OCI-LY7 (cell line): ENCODE measurements around the gene PSMD13. TPM values are rescaled to one million over a fixed set of nuclear protein-coding genes. Genes with fewer than 3 reads are reported as not detected.
"Not testable (repeated sequence)": the region's sequence is repeated elsewhere in the genome, so short reads cannot be mapped to it uniquely, and the experiment has no call there.

Experiments
- BruUV-seq: library from RNA; stranded (reverse); fragments of 400-500 nt; replicated peaks from 2 replicates; lab custom pipeline; 2021; lab: Mats Ljungman, UMichigan
- CTCF ChIA-PET: fragments of 300-600 bp; sonication (Branson Sonifier 250); formaldehyde crosslinking; loops from one replicate; lab custom pipeline; 2022; ENCODE audit warnings: antibody characterized with exemption; ENCODE audit not compliant: unreplicated experiment; lab: Charles Lee
- POLR2A ChIA-PET: fragments of 300-600 bp; sonication (Branson Sonifier 250); formaldehyde crosslinking; loops from one replicate; lab custom pipeline; 2022; ENCODE audit warnings: antibody characterized with exemption; lab: Charles Lee
- DNase-seq: peaks from one replicate; pipeline ENCODE4 v3.0.0-alpha.2; 2015; ENCODE audit warnings: low spot score
- H2AFZ ChIP-seq: fragments of 200-600 bp; sonication (generic), shearing (Covaris generic); 2 replicates; pipeline ENCODE4 v1.6.1; 2014; ENCODE audit warnings: mild to moderate bottlenecking, antibody characterized with exemption, low read length, moderate library complexity
- H3K27ac ChIP-seq: fragments of 200-600 bp; sonication (generic); 2 replicates; pipeline ENCODE4 v1.5.1; 2014; ENCODE audit warnings: mixed run types, low read depth, mild to moderate bottlenecking, moderate library complexity, low read length, inconsistent platforms; ENCODE audit not compliant: poor library complexity, severe bottlenecking
- H3K36me3 ChIP-seq: fragments of 200-600 bp; sonication (generic); 2 replicates; pipeline ENCODE4 v1.6.1; 2014; ENCODE audit warnings: mild to moderate bottlenecking, antibody characterized with exemption, low read length, moderate library complexity, mixed read lengths; ENCODE audit not compliant: insufficient read depth
- H3K4me1 ChIP-seq: fragments of 200-600 bp; sonication (generic); 2 replicates; pipeline ENCODE4 v1.5.1; 2014; ENCODE audit warnings: mild to moderate bottlenecking, low read length; ENCODE audit not compliant: insufficient read depth, poor library complexity, severe bottlenecking
- H3K4me2 ChIP-seq: fragments of 200-600 bp; sonication (generic); 2 replicates; pipeline ENCODE4 v1.6.1; 2014; ENCODE audit warnings: mild to moderate bottlenecking, low read length
- H3K4me3 ChIP-seq: fragments of 200-600 bp; sonication (generic); 2 replicates; pipeline ENCODE4 v1.5.1; 2014; ENCODE audit warnings: mild to moderate bottlenecking, low read depth, low read length; ENCODE audit not compliant: poor library complexity, severe bottlenecking
- H3K79me2 ChIP-seq: fragments of 200-600 bp; sonication (generic); 2 replicates; pipeline ENCODE4 v1.6.1; 2016; ENCODE audit warnings: low read depth, mild to moderate bottlenecking, low read length, moderate library complexity, mixed read lengths; ENCODE audit not compliant: insufficient read depth
- H3K9me2 ChIP-seq: fragments of 200-600 bp; sonication (generic); 2 replicates; pipeline ENCODE4 v1.6.1; 2016; ENCODE audit warnings: mild to moderate bottlenecking, low read length, mixed read lengths; ENCODE audit not compliant: insufficient read depth
- H3K9me3 ChIP-seq: fragments of 200-600 bp; sonication (generic); 2 replicates; pipeline ENCODE4 v1.6.1; 2014; ENCODE audit warnings: mild to moderate bottlenecking, mixed run types, low read length, mixed read lengths
- H4K20me1 ChIP-seq: fragments of 200-600 bp; sonication (generic); 2 replicates; pipeline ENCODE4 v1.6.1; 2014; ENCODE audit warnings: mild to moderate bottlenecking, antibody characterized with exemption, low read length, moderate library complexity, mixed read lengths; ENCODE audit not compliant: insufficient read depth
- EZH2phosphoT487 ChIP-seq: fragments of 200-600 bp; sonication (generic); IDR thresholded peaks from 2 replicates; pipeline ENCODE4 v1.6.1; 2018; ENCODE audit warnings: low read depth, borderline replicate concordance, mild to moderate bottlenecking, mixed run types, antibody characterized with exemption, low read length, moderate library complexity, mixed read lengths
- intact Hi-C: fragments of 100-400 bp; cut with micrococcal nuclease; formaldehyde crosslinking; loops from one replicate; pipeline ENCODE4 v1.10.0; 2022; ENCODE audit not compliant: unreplicated experiment
- total RNA-seq, 2 experiments: library from RNA; depleted of rRNA in 1 of 2; stranded (reverse); fragments of >200 nt in 1 of 2; shearing (Covaris generic) in 1 of 2; gene quantifications; 2 replicates each; pipeline ENCODE4 v1.2.3, GENCODE V29; 2014 to 2022
- TF ChIP-seq, protein P1 (sequence below): fragments of 200-600 bp; sonication (generic); conservative IDR thresholded peaks from 2 replicates; pipeline ENCODE4 v1.5.1; 2014; ENCODE audit warnings: mild to moderate bottlenecking, antibody characterized with exemption, low read length, moderate library complexity, mixed read lengths

The PSMD13 gene
- total RNA-seq, 2 experiments from 2014 or later = 146 to 154 TPM

DNA sequence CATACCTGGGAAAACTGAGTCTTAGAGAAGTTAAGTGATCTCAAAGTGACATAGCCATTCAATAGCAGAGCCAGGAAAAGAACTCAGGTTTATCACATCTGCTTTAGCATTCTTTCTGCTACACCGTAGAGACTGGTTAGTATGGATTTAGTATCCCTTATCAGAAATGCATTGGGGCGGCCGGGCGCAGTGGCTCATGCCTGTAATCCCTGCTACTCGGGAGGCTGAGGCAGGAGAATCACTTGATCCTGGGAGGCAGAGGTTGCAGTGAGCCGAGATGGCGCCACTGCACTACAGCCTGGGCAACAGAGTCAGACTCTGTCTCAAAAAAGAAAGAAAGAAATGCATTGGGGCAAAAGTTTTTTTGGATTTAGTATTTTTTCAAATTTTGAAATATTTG is 1.6 kb downstream of the PSMD13 start:
- H3K27ac ChIP-seq, DNase-seq, BruUV-seq, H3K9me2 ChIP-seq, H3K9me3 ChIP-seq, H2AFZ ChIP-seq, CTCF ChIA-PET, intact Hi-C loops: not testable (repeated sequence)
- TF ChIP-seq, protein P1, sequence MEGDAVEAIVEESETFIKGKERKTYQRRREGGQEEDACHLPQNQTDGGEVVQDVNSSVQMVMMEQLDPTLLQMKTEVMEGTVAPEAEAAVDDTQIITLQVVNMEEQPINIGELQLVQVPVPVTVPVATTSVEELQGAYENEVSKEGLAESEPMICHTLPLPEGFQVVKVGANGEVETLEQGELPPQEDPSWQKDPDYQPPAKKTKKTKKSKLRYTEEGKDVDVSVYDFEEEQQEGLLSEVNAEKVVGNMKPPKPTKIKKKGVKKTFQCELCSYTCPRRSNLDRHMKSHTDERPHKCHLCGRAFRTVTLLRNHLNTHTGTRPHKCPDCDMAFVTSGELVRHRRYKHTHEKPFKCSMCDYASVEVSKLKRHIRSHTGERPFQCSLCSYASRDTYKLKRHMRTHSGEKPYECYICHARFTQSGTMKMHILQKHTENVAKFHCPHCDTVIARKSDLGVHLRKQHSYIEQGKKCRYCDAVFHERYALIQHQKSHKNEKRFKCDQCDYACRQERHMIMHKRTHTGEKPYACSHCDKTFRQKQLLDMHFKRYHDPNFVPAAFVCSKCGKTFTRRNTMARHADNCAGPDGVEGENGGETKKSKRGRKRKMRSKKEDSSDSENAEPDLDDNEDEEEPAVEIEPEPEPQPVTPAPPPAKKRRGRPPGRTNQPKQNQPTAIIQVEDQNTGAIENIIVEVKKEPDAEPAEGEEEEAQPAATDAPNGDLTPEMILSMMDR = peak; percentile 27; the same call in 1 of the 2 replicates
- H3K79me2 ChIP-seq = peaks cover 32% of the 10 kb centered on the region
- H3K4me3 ChIP-seq = peak overlapping the region; percentile 99
- POLR2A ChIA-PET = interaction anchor here (0.8 to 2.3 kb wide), 3 partner anchors 17 to 31 kb away, joined by 3 to 9 read pairs (median 8); partner anchors contain the start of genes BET1L and RIC8A
- peaks cover 10% of the 10 kb centered on the region; the same call in 1 of the 2 replicates for H4K20me1 ChIP-seq
- H3K4me1 ChIP-seq = peaks cover 19% of the 10 kb centered on the region
- peak overlapping the region; percentile 92 for H3K4me2 ChIP-seq
- H3K36me3 ChIP-seq = peaks cover 42% of the 10 kb centered on the region

DNA sequence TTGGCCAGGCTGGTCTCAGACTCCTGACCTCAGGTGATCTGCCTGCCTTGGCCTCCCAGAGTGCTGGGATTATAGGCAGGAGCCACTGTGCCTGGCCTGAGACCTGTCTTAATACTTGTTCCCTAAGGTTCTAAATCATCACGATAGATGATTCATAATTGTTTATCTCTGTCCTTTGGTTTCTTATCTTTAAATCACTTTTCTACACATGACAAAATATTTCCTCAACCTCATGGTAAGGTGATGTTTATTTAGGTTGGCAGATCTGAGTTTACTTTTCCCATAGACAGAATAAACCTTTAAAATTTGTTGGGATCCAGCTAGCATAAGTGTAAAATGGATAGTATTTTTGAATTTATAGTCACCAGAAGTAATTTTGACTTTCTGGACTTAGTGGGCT is 3.5 kb downstream of the PSMD13 start:
- no TSS peak for BruUV-seq
- H3K36me3 ChIP-seq = peaks cover 62% of the 10 kb centered on the region
- POLR2A ChIA-PET = no interaction called here

DNA sequence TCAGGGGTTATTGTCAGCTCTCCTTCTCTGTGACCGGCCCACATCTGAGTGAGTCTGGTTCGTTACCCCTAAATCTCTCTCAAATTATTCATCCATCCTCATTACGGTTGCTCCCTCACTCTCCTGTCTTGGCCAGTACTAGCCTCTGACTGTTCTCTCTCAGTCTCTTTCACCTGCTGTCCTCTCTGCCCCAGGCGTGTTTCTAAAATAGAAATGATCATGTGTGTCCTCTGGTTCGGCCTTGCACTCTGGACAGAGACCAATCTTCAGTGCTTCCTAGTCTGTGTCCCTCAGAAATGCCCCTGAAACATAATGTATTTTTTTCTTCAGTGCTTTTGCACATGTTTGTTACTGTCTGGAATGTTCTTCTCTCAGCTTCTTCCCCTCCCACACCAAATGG is 4.9 kb downstream of the PSMD13 start:
- BruUV-seq = no TSS peak
- Histone ChIP-seq H4K20me1 (peaks cover 10% of the 10 kb centered on the region; the same call in 1 of the 2 replicates), H3K9me2 (no peaks in the 10 kb centered on the region), H3K9me3 (no peaks in the 10 kb centered on the region), H3K4me2 (no peak overlapping the region), H2AFZ (no peak overlapping the region), H3K79me2 (peaks cover 32% of the 10 kb centered on the region), H3K4me3 (no peak overlapping the region), H3K36me3 (peaks cover 75% of the 10 kb centered on the region), H3K27ac (no peak overlapping the region), H3K4me1 (peaks cover 14% of the 10 kb centered on the region)
- intact Hi-C loops = no loop called here
- POLR2A ChIA-PET = interaction anchor here (0.5 to 1.1 kb wide), 4 partner anchors 8 to 99 kb away, joined by 3 to 5 read pairs (median 4); no protein-coding TSS in a partner anchor
- DNase-seq = no peak
- CTCF ChIA-PET = no interaction called here
- no peak for TF ChIP-seq EZH2phosphoT487
- TF ChIP-seq, protein P1 = no peak

More for the DNA sequence above, 3.5 kb downstream of the PSMD13 start:
- Histone ChIP-seq H3K4me2 (no peak overlapping the region), H3K4me3 (no peak overlapping the region), H3K79me2 (peaks cover 32% of the 10 kb centered on the region), H3K27ac (no peak overlapping the region), H3K4me1 (peaks cover 17% of the 10 kb centered on the region), H4K20me1 (peaks cover 10% of the 10 kb centered on the region; the same call in 1 of the 2 replicates), H2AFZ (no peak overlapping the region), H3K9me3 (no peaks in the 10 kb centered on the region), H3K9me2 (no peaks in the 10 kb centered on the region)
- TF ChIP-seq EZH2phosphoT487 = no peak
- TF ChIP-seq, protein P1 = no peak
- DNase-seq = no peak
- CTCF ChIA-PET = no interaction called here
- intact Hi-C loops = no loop called here
